HCT116 (cell line): ENCODE measurements around the gene UVRAG. TPM values are rescaled to one million over a fixed set of nuclear protein-coding genes. Genes with fewer than 3 reads are reported as not detected.

Experiments
- ATAC-seq: fragments of 200-7000 bp; cut with Tn5 transposase; 2 replicates; pipeline ENCODE4 v1.9.1; 2020; ENCODE audit warnings: mild to moderate bottlenecking, moderate library complexity
- BruUV-seq: library from RNA; stranded (reverse); fragments of 400-500 nt; replicated peaks from 2 replicates; lab custom pipeline; 2021; lab: Mats Ljungman, UMichigan
- CTCF ChIA-PET: fragments of 300-600 bp; sonication (Branson Sonifier 250); formaldehyde crosslinking; loops from one replicate; lab custom pipeline; 2021; ENCODE audit warnings: antibody characterized with exemption; lab: Charles Lee
- POLR2A ChIA-PET: fragments of 300-600, 350-600 bp; sonication (Branson Sonifier 250); formaldehyde crosslinking; loops from one replicate; lab custom pipeline; 2021; ENCODE audit warnings: antibody characterized with exemption; lab: Charles Lee
- RAD21 ChIA-PET, 2 experiments: fragments of 300-600 bp; sonication (Branson Sonifier 250); formaldehyde crosslinking; loops; one replicate each; lab custom pipeline; 2023; ENCODE audit warnings: low total read pairs in 2 of 2; ENCODE audit not compliant: uncharacterized antibody in 2 of 2, unreplicated experiment in 2 of 2, low non-redundant PET in 1 of 2; lab: Charles Lee
- DNase-seq: peaks from one replicate; pipeline ENCODE4 v3.0.0-alpha.2; 2010; ENCODE audit warnings: low read depth, low spot score
- H2AFZ ChIP-seq: fragments of 200-600 bp; shearing (Covaris generic), sonication (generic); 2 replicates; pipeline ENCODE4 v1.6.1; 2017; ENCODE audit warnings: low read depth, mixed run types, mixed read lengths, antibody characterized with exemption, low read length; ENCODE audit not compliant: poor library complexity, severe bottlenecking
- H3K27ac ChIP-seq: 2 replicates; pipeline ENCODE4 v1.5.1; 2012; ENCODE audit warnings: low read depth, low read length
- H3K27me3 ChIP-seq: fragments of 200-600 bp; sonication (generic); 2 replicates; pipeline ENCODE4 v1.6.1; 2016; ENCODE audit warnings: mixed run types, low read length, mixed read lengths; ENCODE audit not compliant: insufficient read depth
- H3K36me3 ChIP-seq, 2 experiments: fragments of 200-500 bp in 1 of 2; fragments of 200-600 bp in 1 of 2; sonication (Bioruptor generic) in 1 of 2; sonication (generic) in 1 of 2; 2 replicates each; pipeline versions ENCODE4 v1.5.1 to v1.6.1; 2014 to 2016; ENCODE audit warnings: low read length in 2 of 2, inconsistent platforms in 1 of 2, mixed read lengths in 1 of 2, mixed run types in 1 of 2; ENCODE audit not compliant: insufficient read depth in 2 of 2, control insufficient read depth in 1 of 2
- H3K4me1 ChIP-seq, 2 experiments: fragments of 200-600 bp in 1 of 2; sonication (generic) in 1 of 2; 2 replicates each; pipeline versions ENCODE4 v1.5.1 to v1.6.1; 2012 to 2017; ENCODE audit warnings: low read length in 2 of 2, inconsistent platforms in 1 of 2, mild to moderate bottlenecking in 1 of 2, mixed read lengths in 1 of 2, mixed run types in 1 of 2, moderate library complexity in 1 of 2; ENCODE audit not compliant: insufficient read depth in 2 of 2, control insufficient read depth in 1 of 2
- H3K4me2 ChIP-seq: fragments of 200-600 bp; sonication (generic); 2 replicates; pipeline ENCODE4 v1.6.1; 2017; ENCODE audit warnings: mixed run types, low read length, mixed read lengths
- H3K4me3 ChIP-seq, 2 experiments: fragments of 200-600 bp in 1 of 2; sonication (generic) in 1 of 2; replicated peaks in 1 of 2; 2 replicates each; pipeline ENCODE4 v1.5.1; 2011 to 2016; ENCODE audit warnings: low read length in 2 of 2, control low read depth in 1 of 2, low read depth in 1 of 2, mild to moderate bottlenecking in 1 of 2, mixed read lengths in 1 of 2, mixed run types in 1 of 2
- H3K79me2 ChIP-seq: fragments of 200-600 bp; sonication (generic); 2 replicates; pipeline ENCODE4 v1.6.1; 2017; ENCODE audit warnings: mild to moderate bottlenecking, mixed run types, low read length, moderate library complexity, mixed read lengths; ENCODE audit not compliant: insufficient read depth
- H3K9ac ChIP-seq: fragments of 200-600 bp; sonication (generic); 2 replicates; pipeline ENCODE4 v1.6.1; 2016; ENCODE audit warnings: low read length, mixed read lengths
- H3K9me2 ChIP-seq: fragments of 200-600 bp; sonication (generic), shearing (Covaris generic); 2 replicates; pipeline ENCODE4 v1.6.1; 2017; ENCODE audit warnings: mixed run types, mild to moderate bottlenecking, moderate library complexity; ENCODE audit not compliant: insufficient read depth
- H3K9me3 ChIP-seq, 2 experiments: fragments of 200-500 bp in 1 of 2; fragments of 200-600 bp in 1 of 2; sonication (Bioruptor generic) in 1 of 2; sonication (generic) in 1 of 2; 2 replicates each; pipeline ENCODE4 v1.6.1; 2014 to 2017; ENCODE audit warnings: low read length in 2 of 2, mixed read lengths in 2 of 2, inconsistent platforms in 1 of 2, low read depth in 1 of 2, mild to moderate bottlenecking in 1 of 2, mixed run types in 1 of 2, moderate library complexity in 1 of 2; ENCODE audit not compliant: control insufficient read depth in 1 of 2, insufficient read depth in 1 of 2
- H4K20me1 ChIP-seq: fragments of 200-600 bp; sonication (generic), shearing (Covaris generic); 2 replicates; pipeline ENCODE4 v1.6.1; 2017; ENCODE audit warnings: mixed run types, mild to moderate bottlenecking, moderate library complexity; ENCODE audit not compliant: insufficient read depth
- CEBPB ChIP-seq: IDR thresholded peaks from 2 replicates; pipeline ENCODE4 v1.6.1; 2012; ENCODE audit warnings: low read depth
- EGR1 ChIP-seq: IDR thresholded peaks from 2 replicates; pipeline ENCODE4 v1.6.1; 2012; ENCODE audit warnings: low read depth
- EZH2 ChIP-seq: fragments of 200-600 bp; sonication (generic); IDR thresholded peaks from 2 replicates; pipeline ENCODE4 v1.6.1; 2017; ENCODE audit warnings: antibody characterized with exemption, mixed run types
- FOSL1 ChIP-seq: IDR thresholded peaks from 2 replicates; pipeline ENCODE4 v1.6.1; 2012; ENCODE audit warnings: low read depth
- JUND ChIP-seq: IDR thresholded peaks from 2 replicates; pipeline ENCODE4 v1.6.1; 2012
- POLR2A ChIP-seq: IDR thresholded peaks from 2 replicates; pipeline ENCODE4 v1.7.0; 2011; ENCODE audit warnings: borderline replicate concordance; ENCODE audit not compliant: insufficient read depth, insufficient read length; ENCODE audit errors: extremely low read depth
- SRF ChIP-seq: IDR thresholded peaks from 2 replicates; pipeline ENCODE4 v1.6.1; 2012; ENCODE audit warnings: low read depth
- TCF7L2 ChIP-seq: IDR thresholded peaks from 2 replicates; pipeline ENCODE4 v1.7.0; 2011; ENCODE audit warnings: borderline replicate concordance, inconsistent platforms; ENCODE audit not compliant: insufficient read depth, insufficient read length; ENCODE audit errors: extremely low read depth
- YY1 ChIP-seq: IDR thresholded peaks from 2 replicates; pipeline ENCODE4 v1.6.1; 2011; ENCODE audit warnings: low read length, low read depth, moderate library complexity, mild to moderate bottlenecking; ENCODE audit not compliant: insufficient replicate concordance; ENCODE audit errors: extremely low read depth
- intact Hi-C: fragments of 100-400 bp; cut with micrococcal nuclease; formaldehyde crosslinking; loops from 2 replicates; pipeline ENCODE4 v1.10.0; 2022
- total RNA-seq: library from RNA; stranded (reverse); gene quantifications from one replicate; pipeline ENCODE4 v1.2.1, GENCODE V29; 2021; ENCODE audit not compliant: unreplicated experiment
- TF ChIP-seq, protein P1 (sequence below): IDR thresholded peaks from 2 replicates; pipeline ENCODE4 v1.6.1; 2012

UVRAG gene
- total RNA-seq, 1 experiment from 2014 or later, result 12.3 TPM

DNA sequence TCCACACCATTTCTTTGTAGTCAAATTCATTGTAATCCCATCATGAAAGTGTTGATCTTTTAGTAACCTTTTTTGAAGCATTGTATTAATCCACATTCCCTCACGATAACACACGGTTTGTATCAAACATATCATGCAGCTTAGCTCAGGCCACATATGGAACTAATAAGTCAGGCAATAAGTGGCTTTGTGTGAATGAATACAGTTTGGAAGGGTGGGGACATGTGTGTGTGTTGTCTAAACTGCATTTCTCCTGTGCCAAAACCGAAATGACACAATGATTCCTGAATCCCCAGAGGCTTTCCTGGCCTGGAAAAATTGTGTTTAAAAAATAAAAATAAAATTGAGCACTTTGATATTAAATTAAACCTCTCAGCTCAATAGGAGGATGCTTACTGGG is 293.0 kb downstream of the UVRAG start:
- no peaks in the 10 kb centered on the region for H3K9me2 ChIP-seq
- no peak overlapping the region for H3K4me3 ChIP-seq
- H3K9me3 ChIP-seq, result no peaks in the 10 kb centered on the region
- no TSS peak for BruUV-seq
- ATAC-seq (no peak), DNase-seq (no peak)
- intact Hi-C loops, result no loop called here
- H3K79me2 ChIP-seq, result no peaks in the 10 kb centered on the region
- H3K4me1 ChIP-seq, result no peaks in the 10 kb centered on the region
- no peaks in the 10 kb centered on the region for H3K36me3 ChIP-seq
- H4K20me1 ChIP-seq, result no peaks in the 10 kb centered on the region
- no peak overlapping the region for H3K27ac ChIP-seq
- no peak overlapping the region for H3K9ac ChIP-seq
- RAD21 ChIA-PET, result no interaction called here
- H3K27me3 ChIP-seq, result no peaks in the 10 kb centered on the region
- no peak overlapping the region for H3K4me2 ChIP-seq
- CTCF ChIA-PET, result no interaction called here
- POLR2A ChIA-PET, result no interaction called here
- TF ChIP-seq CEBPB (no peak), YY1 (no peak)
- no peak overlapping the region for H2AFZ ChIP-seq

DNA sequence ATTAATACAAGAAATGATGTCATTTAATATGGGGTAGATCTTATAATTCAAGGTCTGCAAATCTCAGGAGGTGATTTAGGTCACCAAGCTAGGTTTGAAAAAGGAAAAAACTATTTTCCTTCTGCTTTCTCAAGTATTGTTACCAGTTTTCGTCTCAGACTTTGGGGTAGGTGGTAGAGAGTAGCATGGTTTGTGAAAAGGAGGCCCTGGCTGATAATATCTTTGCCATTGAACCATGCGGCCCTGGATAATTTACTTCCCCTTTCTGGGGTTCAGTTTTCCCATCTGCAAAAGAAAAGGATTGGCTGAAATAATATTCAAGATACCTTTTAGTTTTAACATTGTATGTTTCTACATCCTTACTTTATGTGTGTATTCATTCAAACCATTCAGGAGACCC is 299.2 kb downstream of the UVRAG start:
- CTCF ChIA-PET, result no interaction called here
- no peaks in the 10 kb centered on the region for H3K9me3 ChIP-seq

More for the DNA sequence above, 299.2 kb downstream of the UVRAG start:
- H2AFZ ChIP-seq, result no peak overlapping the region
- intact Hi-C loops, result no loop called here
- no peaks in the 10 kb centered on the region for H3K36me3 ChIP-seq
- H3K9me2 ChIP-seq, result no peaks in the 10 kb centered on the region
- ChIA-PET POLR2A (no interaction called here), RAD21 (no interaction called here)
- no peak overlapping the region for H3K9ac ChIP-seq
- no peak overlapping the region for H3K4me3 ChIP-seq
- no peaks in the 10 kb centered on the region for H3K79me2 ChIP-seq
- no peaks in the 10 kb centered on the region for H3K27me3 ChIP-seq
- no peaks in the 10 kb centered on the region for H3K4me1 ChIP-seq
- no peaks in the 10 kb centered on the region for H4K20me1 ChIP-seq
- H3K4me2 ChIP-seq, result no peak overlapping the region
- TF ChIP-seq FOSL1 (no peak), JUND (no peak), TCF7L2 (no peak), POLR2A (no peak), EZH2 (no peak), SRF (no peak), EGR1 (no peak)
- TF ChIP-seq, protein P1, sequence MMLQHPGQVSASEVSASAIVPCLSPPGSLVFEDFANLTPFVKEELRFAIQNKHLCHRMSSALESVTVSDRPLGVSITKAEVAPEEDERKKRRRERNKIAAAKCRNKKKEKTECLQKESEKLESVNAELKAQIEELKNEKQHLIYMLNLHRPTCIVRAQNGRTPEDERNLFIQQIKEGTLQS, result no peak
- H3K27ac ChIP-seq, result no peak overlapping the region
- DNase-seq, result no peak
- no TSS peak for BruUV-seq
- no peak for ATAC-seq
